H1 (cell line): ENCODE results near the gene MCF2L. TPM values are rescaled to one million over a fixed set of nuclear protein-coding genes. Genes with fewer than 3 reads are reported as not detected.

ENCODE experiments used
- KDM5A ChIP-seq: fragments of 200-600 bp; IDR thresholded peaks from 2 replicates; pipeline ENCODE4 v1.7.1; 2012; ENCODE audit warnings: mild to moderate bottlenecking, low read length, inconsistent platforms, mixed read lengths
- MAFK ChIP-seq: IDR thresholded peaks from 2 replicates; pipeline ENCODE4 v1.6.1; 2012; ENCODE audit warnings: low read depth, mild to moderate bottlenecking, improper control_type of control experiment, low read length
- POU5F1 ChIP-seq: IDR thresholded peaks from 2 replicates; pipeline ENCODE4 v1.6.1; 2011; ENCODE audit warnings: low read depth, mild to moderate bottlenecking, low read length, moderate library complexity
- polyA plus RNA-seq, 7 experiments: library from polyadenylated mRNA; depleted of rRNA in 3 of 7; stranded (reverse) in 5 of 7; unstranded in 2 of 7; fragments of >200 nt in 5 of 7; fragments of 200-250 nt in 2 of 7; gene quantifications; 1 replicate in 5 of 7; 2 replicates in 1 of 7; 4 replicates in 1 of 7; pipeline versions ENCODE4 v1.2.1 to v1.2.3, GENCODE V29; 2011 to 2013; ENCODE audit warnings: missing spikeins in 2 of 7, mixed read lengths in 2 of 7
- total RNA-seq: library from RNA; stranded (reverse); fragmentation: NEBNext Ultra II Directional; extraction: Animal tissue kit (Norgen Biotek cat#: 25700); gene quantifications from 2 replicates; pipeline ENCODE4 v1.2.1, GENCODE V29; 2021
- TF ChIP-seq, protein P1 (sequence below), 3 experiments: IDR thresholded peaks; 1 replicate in 2 of 3; 2 replicates in 1 of 3; pipeline versions ENCODE4 v1.5.1 to v1.6.1; 2011; ENCODE audit warnings: low read length in 3 of 3, mild to moderate bottlenecking in 3 of 3, inconsistent platforms in 2 of 3, low read depth in 1 of 3, moderate library complexity in 1 of 3; ENCODE audit not compliant: insufficient read depth in 1 of 3; ENCODE audit errors: control extremely low read depth in 1 of 3

The MCF2L gene
- total and polyA plus RNA-seq, 2 of the 8 experiments (the other 6 are each of a cell fraction or from before 2014, with no cell fraction given): 10.1 to 24.4 TPM

DNA sequence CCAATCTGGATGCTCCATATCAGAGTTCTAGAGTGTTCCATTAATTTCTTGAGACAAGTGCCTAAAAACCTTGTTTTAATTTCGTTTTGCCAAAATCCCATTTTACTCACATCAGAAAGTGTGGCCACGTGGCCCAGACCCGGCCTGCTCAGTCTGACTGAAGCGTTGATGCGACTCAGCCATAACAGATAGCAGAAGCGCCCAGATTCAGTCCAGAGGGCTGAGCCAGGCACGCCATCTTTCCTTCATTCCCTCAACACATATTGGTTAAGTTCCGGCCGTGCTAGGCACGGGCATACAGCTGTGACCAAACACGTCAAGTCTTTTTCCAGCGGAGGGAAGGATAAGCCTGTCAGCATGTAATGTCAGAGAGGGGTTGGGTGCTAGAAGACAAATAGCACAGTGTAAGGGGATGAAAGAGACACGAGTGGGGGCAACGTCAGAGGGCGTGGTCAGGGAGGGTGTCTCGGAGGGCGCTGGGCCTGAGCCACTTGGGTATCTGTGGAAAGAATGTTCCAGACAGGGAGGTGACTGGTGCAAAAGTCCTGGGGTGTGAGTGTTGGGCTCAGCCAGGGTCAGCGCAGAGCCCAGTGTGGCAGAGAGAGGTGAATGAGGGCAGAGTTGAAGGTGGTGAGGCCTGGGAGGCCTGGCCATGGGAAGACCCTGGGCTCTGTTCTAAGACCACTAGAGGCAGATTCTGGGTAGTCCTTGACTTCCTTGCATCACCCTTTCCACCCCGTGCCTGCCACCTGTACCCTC, 156.7 kb downstream of the MCF2L start (continued):
- TF ChIP-seq, protein P1, sequence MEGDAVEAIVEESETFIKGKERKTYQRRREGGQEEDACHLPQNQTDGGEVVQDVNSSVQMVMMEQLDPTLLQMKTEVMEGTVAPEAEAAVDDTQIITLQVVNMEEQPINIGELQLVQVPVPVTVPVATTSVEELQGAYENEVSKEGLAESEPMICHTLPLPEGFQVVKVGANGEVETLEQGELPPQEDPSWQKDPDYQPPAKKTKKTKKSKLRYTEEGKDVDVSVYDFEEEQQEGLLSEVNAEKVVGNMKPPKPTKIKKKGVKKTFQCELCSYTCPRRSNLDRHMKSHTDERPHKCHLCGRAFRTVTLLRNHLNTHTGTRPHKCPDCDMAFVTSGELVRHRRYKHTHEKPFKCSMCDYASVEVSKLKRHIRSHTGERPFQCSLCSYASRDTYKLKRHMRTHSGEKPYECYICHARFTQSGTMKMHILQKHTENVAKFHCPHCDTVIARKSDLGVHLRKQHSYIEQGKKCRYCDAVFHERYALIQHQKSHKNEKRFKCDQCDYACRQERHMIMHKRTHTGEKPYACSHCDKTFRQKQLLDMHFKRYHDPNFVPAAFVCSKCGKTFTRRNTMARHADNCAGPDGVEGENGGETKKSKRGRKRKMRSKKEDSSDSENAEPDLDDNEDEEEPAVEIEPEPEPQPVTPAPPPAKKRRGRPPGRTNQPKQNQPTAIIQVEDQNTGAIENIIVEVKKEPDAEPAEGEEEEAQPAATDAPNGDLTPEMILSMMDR (IDR thresholded peaks at IDR 0.05; ENCODE audit: control extremely low read depth in 1 of 3, insufficient read depth in 1 of 3, low read depth in 1 of 3, low read length in 3 of 3): no peak
- TF ChIP-seq MAFK (no peak), KDM5A (no peak), POU5F1 (no peak)
- TF ChIP-seq, all 59 proteins: peak for 0
